ENCODE data around the gene PDIA2. TPM values are rescaled to one million over a fixed set of nuclear protein-coding genes. Genes with fewer than 3 reads are reported as not detected.

Gene PDIA2
- total RNA-seq, 4 donors from 2014 or later = 3.3 to 8.8 (median 3.7) TPM

GRCh38 chr16:293043-293775 lies 10.2 kb downstream of the PDIA2 start:
- no peak overlapping the region for H3K4me3 ChIP-seq
- no peak for DNase-seq (ENCODE audit: low spot score in 2 of 2)
- H3K9me3 ChIP-seq = no peaks in the 10 kb centered on the region
- WGBS, 2 donors = 89 to 92% methylated on average over 28 to 29 of the region's 32 CpGs
- H3K36me3 ChIP-seq = peaks cover 2 to 92% (median 25%) of the 10 kb centered on the region in 3 donors
- TF ChIP-seq POLR2A (IDR thresholded peaks at IDR 0.05) (no peak), CTCF (IDR thresholded peaks at IDR 0.05) (no peak), EP300 (IDR thresholded peaks at IDR 0.05) (no peak)
- H3K4me1 ChIP-seq = no peaks in the 10 kb centered on the region
- no peak overlapping the region for H3K27ac ChIP-seq
- no peaks in the 10 kb centered on the region for H3K27me3 ChIP-seq

GRCh38 chr16:296276-296675 lies 13.3 kb downstream of the PDIA2 start:
- Histone ChIP-seq H3K4me3 (no peak overlapping the region), H3K9me3 (no peaks in the 10 kb centered on the region), H3K27me3 (no peaks in the 10 kb centered on the region), H3K36me3 (peaks cover 2 to 78% (median 9%) of the 10 kb centered on the region in 3 donors), H3K4me1 (no peaks in the 10 kb centered on the region), H3K27ac (no peak overlapping the region)
- WGBS, 2 donors = 90 to 91% methylated on average over 8 to 13 of the region's 14 CpGs
- no peak for TF ChIP-seq CTCF (IDR thresholded peaks at IDR 0.05)
- no peak for TF ChIP-seq POLR2A (IDR thresholded peaks at IDR 0.05)
- no peak for TF ChIP-seq EP300 (IDR thresholded peaks at IDR 0.05)
- no peak for DNase-seq (ENCODE audit: low spot score in 2 of 2)

GRCh38 chr16:296806-297510 lies 14.0 kb downstream of the PDIA2 start:
- Histone ChIP-seq H3K9me3 (no peaks in the 10 kb centered on the region), H3K27ac (no peak overlapping the region), H3K36me3 (peaks cover 0 to 76% (median 12%) of the 10 kb centered on the region in 3 donors), H3K4me3 (no peak overlapping the region), H3K27me3 (no peaks in the 10 kb centered on the region), H3K4me1 (no peaks in the 10 kb centered on the region)
- 89 to 90% methylated on average over 33 to 36 of the region's 37 CpGs for WGBS, 2 donors
- no peak for DNase-seq (ENCODE audit: low spot score in 2 of 2)
- TF ChIP-seq CTCF (IDR thresholded peaks at IDR 0.05) = no peak
- TF ChIP-seq EP300 (IDR thresholded peaks at IDR 0.05) = no peak
- TF ChIP-seq POLR2A (IDR thresholded peaks at IDR 0.05) = no peak

- Histone ChIP-seq H3K4me1 (no peaks in the 10 kb centered on the region), H3K9me3 (no peaks in the 10 kb centered on the region), H3K36me3 (peaks cover 0 to 76% (median 18%) of the 10 kb centered on the region in 3 donors), H3K27me3 (no peaks in the 10 kb centered on the region), H3K27ac (no peak overlapping the region), H3K4me3 (no peak overlapping the region)
- no peak for TF ChIP-seq POLR2A (IDR thresholded peaks at IDR 0.05)
- TF ChIP-seq CTCF (IDR thresholded peaks at IDR 0.05) = no peak
- no peak for TF ChIP-seq EP300 (IDR thresholded peaks at IDR 0.05)
- DNase-seq (ENCODE audit: low spot score in 2 of 2) = no peak
- 91 to 94% methylated on average over 16 to 20 of the region's 32 CpGs for WGBS, 2 donors
Observed at GRCh38 chr16:297832-298231, 14.9 kb downstream of the PDIA2 start.

- WGBS, 2 donors = 91 to 92% methylated on average over 6 of the region's 6 CpGs
- Histone ChIP-seq H3K9me3 (no peaks in the 10 kb centered on the region), H3K36me3 (peaks cover 0 to 82% (median 21%) of the 10 kb centered on the region in 3 donors), H3K4me3 (no peak overlapping the region), H3K27ac (no peak overlapping the region), H3K4me1 (no peaks in the 10 kb centered on the region), H3K27me3 (no peaks in the 10 kb centered on the region)
- DNase-seq (ENCODE audit: low spot score in 2 of 2) = no peak
- TF ChIP-seq EP300 (IDR thresholded peaks at IDR 0.05) (no peak), CTCF (IDR thresholded peaks at IDR 0.05) (no peak), POLR2A (IDR thresholded peaks at IDR 0.05) (no peak)
Observed at GRCh38 chr16:301235-301634, 18.3 kb downstream of the PDIA2 start.

Data from tibial nerve (tissue), 4 donors.